Muscle of arm (tissue), 14 donors: ENCODE results near the gene IGLL5. TPM values are rescaled to one million over a fixed set of nuclear protein-coding genes. Genes with fewer than 3 reads are reported as not detected.

Source experiments
- DNase-seq: peaks from one replicate; pipeline ENCODE4 v3.0.0-alpha.2; 2013
- long read RNA-seq, 11 donors: transcript quantifications; one replicate each; lab custom pipeline, GENCODE V29; 2026
- polyA plus RNA-seq, 12 donors: library from polyadenylated mRNA; unstranded; fragments of 120-200 nt; gene quantifications; one replicate each; pipeline ENCODE4 v1.2.1, GENCODE V29; 2013; ENCODE audit not compliant: insufficient read length in 12 of 12

IGLL5 gene
- polyA plus RNA-seq, result 1 to 10 TPM in 2 of 12 donors, under 1 TPM in 2, not detected in 8; 0.27 to 2.6 (median 0.67) TPM
- long read RNA-seq, donor 1, result 0 reads
- long read RNA-seq, donor 2, result 0 reads
- long read RNA-seq, donor 3, result 0 reads
- long read RNA-seq, donor 4, result 0 reads
- long read RNA-seq, donor 5, result 0 reads
- long read RNA-seq, donor 6, result 0 reads
- long read RNA-seq, donor 7, result 0 reads
- long read RNA-seq, donor 8, result 0 reads
- long read RNA-seq, donor 9, result 0 reads
- long read RNA-seq, donor 10, result 0 reads
- long read RNA-seq, donor 11, result 0 reads

- DNase-seq, result no peak
These were observed at the start of gene IGLL5 for GRCh38 chr22:22887621-22888503. Gene IGLL5 (plus strand): TSS chr22:22887816. CDS start chr22:22888054, 238 bp downstream.

GRCh38 chr22:22838148-22838786 is 49.3 kb upstream of the IGLL5 start:
- no peak for DNase-seq

GRCh38 chr22:22839570-22840314 is 47.9 kb upstream of the IGLL5 start:
- no peak for DNase-seq

- no peak for DNase-seq
These were observed 46.8 kb upstream of the IGLL5 start for GRCh38 chr22:22840780-22841179.

GRCh38 chr22:22841598-22841997 is 46.0 kb upstream of the IGLL5 start:
- DNase-seq, result no peak

GRCh38 chr22:22842085-22842484 is 45.5 kb upstream of the IGLL5 start:
- DNase-seq, result no peak

- no peak for DNase-seq
These were observed 43.8 kb upstream of the IGLL5 start for GRCh38 chr22:22843848-22844247.

- no peak for DNase-seq
These were observed 40.4 kb upstream of the IGLL5 start for GRCh38 chr22:22847241-22847640.

- peak; percentile 46 for DNase-seq
These were observed 39.2 kb upstream of the IGLL5 start for GRCh38 chr22:22848364-22848866.

GRCh38 chr22:22849640-22850610 is 37.7 kb upstream of the IGLL5 start:
- no peak for DNase-seq

- DNase-seq, result no peak
These were observed 35.6 kb upstream of the IGLL5 start for GRCh38 chr22:22851969-22852368.

- DNase-seq, result no peak
These were observed 33.9 kb upstream of the IGLL5 start for GRCh38 chr22:22853713-22854112.

- DNase-seq, result no peak
These were observed 33.1 kb upstream of the IGLL5 start for GRCh38 chr22:22854466-22854865.

- no peak for DNase-seq
These were observed 32.5 kb upstream of the IGLL5 start for GRCh38 chr22:22855085-22855484.

- no peak for DNase-seq
These were observed 31.9 kb upstream of the IGLL5 start for GRCh38 chr22:22855617-22856308.

GRCh38 chr22:22856364-22856763 is 31.3 kb upstream of the IGLL5 start:
- DNase-seq, result no peak

GRCh38 chr22:22856885-22857606 is 30.6 kb upstream of the IGLL5 start:
- no peak for DNase-seq

- DNase-seq, result no peak
These were observed 29.7 kb upstream of the IGLL5 start for GRCh38 chr22:22857607-22858558.
